ENCODE results near the gene R3HDM2. TPM values are rescaled to one million over a fixed set of nuclear protein-coding genes. Genes with fewer than 3 reads are reported as not detected.

The R3HDM2 gene
- total and polyA plus RNA-seq, 2 donors (not counting 1 experiment from before 2014, with no cell fraction given) = 104 to 129 TPM

DNA sequence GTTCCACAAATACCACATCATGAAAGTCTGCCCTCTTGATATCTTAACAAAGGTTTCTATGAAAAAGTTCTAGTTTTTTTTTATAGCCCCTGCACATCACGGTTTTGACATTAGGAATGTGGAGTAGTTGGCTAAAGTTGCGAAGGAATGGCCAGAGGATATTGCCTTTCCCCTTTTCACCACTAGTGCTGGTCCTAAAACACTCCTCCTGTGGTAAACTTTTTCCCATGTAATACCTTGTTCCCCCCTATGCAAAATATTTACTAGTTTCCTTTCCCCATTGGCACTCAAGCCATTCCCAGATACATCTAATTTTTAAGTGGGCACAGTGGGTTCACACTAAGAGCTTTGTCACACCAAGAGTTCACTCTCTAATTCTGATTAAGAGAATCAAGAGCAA lies 33.4 kb downstream of the R3HDM2 start:
- Histone ChIP-seq H2AFZ (ENCODE audit: insufficient read depth, low read depth, low read length, poor library complexity, severe bottlenecking) (no peak overlapping the region), H4K20me1 (ENCODE audit: control insufficient read depth, insufficient read depth, low read length, poor library complexity, severe bottlenecking) (peaks cover 22% of the 10 kb centered on the region), H3K79me2 (ENCODE audit: control insufficient read depth, insufficient read depth, low read length) (peaks cover 60% of the 10 kb centered on the region), H3K4me1 (ENCODE audit: control insufficient read depth in 2 of 2, insufficient read depth in 2 of 2, low read length in 2 of 2) (no peaks in the 10 kb centered on the region), H3K9ac (ENCODE audit: low read length) (no peak overlapping the region), H3K4me2 (replicated peaks; ENCODE audit: low read depth, low read length, poor library complexity, severe bottlenecking) (no peak overlapping the region), H3K36me3 (replicated peaks in 1 of 2; ENCODE audit: control extremely low read depth in 1 of 2, control insufficient read depth in 1 of 2, extremely low read depth in 1 of 2, insufficient read depth in 2 of 2, low read length in 1 of 2) (peaks cover 1 to 24% of the 10 kb centered on the region in 2 experiments), H3K4me3 (ENCODE audit: control extremely low read depth in 1 of 5, extremely low read depth in 1 of 5, insufficient read depth in 1 of 5, low read depth in 2 of 5, low read length in 4 of 5) (no peak overlapping the region), H3K27me3 (replicated peaks in 1 of 4; ENCODE audit: control extremely low read depth in 1 of 4, control insufficient read depth in 3 of 4, insufficient read depth in 4 of 4, low read length in 3 of 4) (no peaks in the 10 kb centered on the region), H3K9me3 (ENCODE audit: control extremely low read depth in 1 of 3, control insufficient read depth in 2 of 3, insufficient read depth in 1 of 3, low read length in 2 of 3) (no peaks in the 10 kb centered on the region), H3K27ac (ENCODE audit: low read length in 2 of 2) (no peak overlapping the region)
- CTCF ChIA-PET = no interaction called here
- Mint-ChIP-seq H3K27me3 (no peaks in the 10 kb centered on the region), H3K4me3 (no peak overlapping the region), H3K9me3 (ENCODE audit: insufficient read depth) (no peaks in the 10 kb centered on the region), H3K4me1 (peaks cover 11% of the 10 kb centered on the region), H3K27ac (no peak overlapping the region)
- intact Hi-C loops (cut with micrococcal nuclease) = no loop called here
- no peak for DNase-seq
- no peak for ATAC-seq (ENCODE audit: low read depth)
- WGBS (ENCODE audit: insufficient coverage) = no CpG with 5 or more reads among the region's 2 CpGs
- TF ChIP-seq, protein P1, sequence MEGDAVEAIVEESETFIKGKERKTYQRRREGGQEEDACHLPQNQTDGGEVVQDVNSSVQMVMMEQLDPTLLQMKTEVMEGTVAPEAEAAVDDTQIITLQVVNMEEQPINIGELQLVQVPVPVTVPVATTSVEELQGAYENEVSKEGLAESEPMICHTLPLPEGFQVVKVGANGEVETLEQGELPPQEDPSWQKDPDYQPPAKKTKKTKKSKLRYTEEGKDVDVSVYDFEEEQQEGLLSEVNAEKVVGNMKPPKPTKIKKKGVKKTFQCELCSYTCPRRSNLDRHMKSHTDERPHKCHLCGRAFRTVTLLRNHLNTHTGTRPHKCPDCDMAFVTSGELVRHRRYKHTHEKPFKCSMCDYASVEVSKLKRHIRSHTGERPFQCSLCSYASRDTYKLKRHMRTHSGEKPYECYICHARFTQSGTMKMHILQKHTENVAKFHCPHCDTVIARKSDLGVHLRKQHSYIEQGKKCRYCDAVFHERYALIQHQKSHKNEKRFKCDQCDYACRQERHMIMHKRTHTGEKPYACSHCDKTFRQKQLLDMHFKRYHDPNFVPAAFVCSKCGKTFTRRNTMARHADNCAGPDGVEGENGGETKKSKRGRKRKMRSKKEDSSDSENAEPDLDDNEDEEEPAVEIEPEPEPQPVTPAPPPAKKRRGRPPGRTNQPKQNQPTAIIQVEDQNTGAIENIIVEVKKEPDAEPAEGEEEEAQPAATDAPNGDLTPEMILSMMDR (IDR thresholded peaks at IDR 0.05) = no peak
- TF ChIP-seq EZH2 (IDR thresholded peaks at IDR 0.05; ENCODE audit: borderline replicate concordance, insufficient read depth, low read depth, low read length, poor library complexity, severe bottlenecking) = no peak
- POLR2A ChIA-PET = interaction anchor here (0.6 kb wide), 1 partner anchor 32 kb away, joined by 3 read pairs; no protein-coding TSS in a partner anchor

DNA sequence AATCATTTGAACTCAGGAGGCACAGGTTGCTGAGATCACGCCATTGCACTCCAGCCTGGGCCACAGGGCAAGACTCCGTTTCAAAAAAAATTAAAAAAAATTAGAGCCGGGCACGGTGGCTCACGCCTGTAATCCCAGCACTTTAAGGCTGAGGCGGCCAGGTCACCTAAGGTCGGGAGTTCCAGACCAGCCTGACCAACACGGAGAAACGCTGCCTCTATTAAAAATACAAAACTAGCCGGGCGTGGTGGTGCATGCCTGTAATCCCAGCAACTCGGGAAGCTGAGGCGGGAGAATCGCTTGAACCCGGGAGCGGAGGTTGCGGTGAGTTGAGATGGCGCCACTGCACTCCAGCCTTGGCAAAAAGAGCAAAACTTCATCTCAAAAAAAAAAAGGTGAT lies 35.7 kb downstream of the R3HDM2 start:
- no peak overlapping the region for H3K4me2 ChIP-seq (replicated peaks; ENCODE audit: low read depth, low read length, poor library complexity, severe bottlenecking)
- ChIA-PET POLR2A (no interaction called here), CTCF (no interaction called here)

More for the DNA sequence above, 35.7 kb downstream of the R3HDM2 start:
- H3K9ac ChIP-seq (ENCODE audit: low read length) = no peak overlapping the region
- no peak overlapping the region for H3K27ac Mint-ChIP-seq
- no peak overlapping the region for H3K27ac ChIP-seq (ENCODE audit: low read length in 2 of 2)
- H3K4me1 Mint-ChIP-seq = peaks cover 8% of the 10 kb centered on the region
- DNase-seq (no peak), ATAC-seq (ENCODE audit: low read depth) (no peak)
- no peaks in the 10 kb centered on the region for H3K27me3 ChIP-seq (replicated peaks in 1 of 4; ENCODE audit: control extremely low read depth in 1 of 4, control insufficient read depth in 3 of 4, insufficient read depth in 4 of 4, low read length in 3 of 4)
- WGBS (ENCODE audit: insufficient coverage) = 97% methylated on average over 17 of the region's 18 CpGs
- H3K9me3 Mint-ChIP-seq (ENCODE audit: insufficient read depth) = no peaks in the 10 kb centered on the region
- intact Hi-C loops (cut with micrococcal nuclease) = no loop called here
- H3K27me3 Mint-ChIP-seq = no peaks in the 10 kb centered on the region
- H3K79me2 ChIP-seq (ENCODE audit: control insufficient read depth, insufficient read depth, low read length) = peaks cover 45% of the 10 kb centered on the region
- no peak overlapping the region for H2AFZ ChIP-seq (ENCODE audit: insufficient read depth, low read depth, low read length, poor library complexity, severe bottlenecking)
- H4K20me1 ChIP-seq (ENCODE audit: control insufficient read depth, insufficient read depth, low read length, poor library complexity, severe bottlenecking) = peaks cover 22% of the 10 kb centered on the region
- H3K36me3 ChIP-seq (replicated peaks in 1 of 2; ENCODE audit: control extremely low read depth in 1 of 2, control insufficient read depth in 1 of 2, extremely low read depth in 1 of 2, insufficient read depth in 2 of 2, low read length in 1 of 2) = peaks cover 0 to 30% of the 10 kb centered on the region in 2 experiments
- TF ChIP-seq EZH2 (IDR thresholded peaks at IDR 0.05; ENCODE audit: borderline replicate concordance, insufficient read depth, low read depth, low read length, poor library complexity, severe bottlenecking) = no peak
- TF ChIP-seq, protein P1 (IDR thresholded peaks at IDR 0.05) = no peak
- no peaks in the 10 kb centered on the region for H3K9me3 ChIP-seq (ENCODE audit: control extremely low read depth in 1 of 3, control insufficient read depth in 2 of 3, insufficient read depth in 1 of 3, low read length in 2 of 3)
- no peak overlapping the region for H3K4me3 ChIP-seq (ENCODE audit: control extremely low read depth in 1 of 5, extremely low read depth in 1 of 5, insufficient read depth in 1 of 5, low read depth in 2 of 5, low read length in 4 of 5)
- no peak overlapping the region for H3K4me3 Mint-ChIP-seq
- no peaks in the 10 kb centered on the region for H3K4me1 ChIP-seq (ENCODE audit: control insufficient read depth in 2 of 2, insufficient read depth in 2 of 2, low read length in 2 of 2)

Data from B cell (primary cell).